ENCODE data around the gene CD70.

DNA sequence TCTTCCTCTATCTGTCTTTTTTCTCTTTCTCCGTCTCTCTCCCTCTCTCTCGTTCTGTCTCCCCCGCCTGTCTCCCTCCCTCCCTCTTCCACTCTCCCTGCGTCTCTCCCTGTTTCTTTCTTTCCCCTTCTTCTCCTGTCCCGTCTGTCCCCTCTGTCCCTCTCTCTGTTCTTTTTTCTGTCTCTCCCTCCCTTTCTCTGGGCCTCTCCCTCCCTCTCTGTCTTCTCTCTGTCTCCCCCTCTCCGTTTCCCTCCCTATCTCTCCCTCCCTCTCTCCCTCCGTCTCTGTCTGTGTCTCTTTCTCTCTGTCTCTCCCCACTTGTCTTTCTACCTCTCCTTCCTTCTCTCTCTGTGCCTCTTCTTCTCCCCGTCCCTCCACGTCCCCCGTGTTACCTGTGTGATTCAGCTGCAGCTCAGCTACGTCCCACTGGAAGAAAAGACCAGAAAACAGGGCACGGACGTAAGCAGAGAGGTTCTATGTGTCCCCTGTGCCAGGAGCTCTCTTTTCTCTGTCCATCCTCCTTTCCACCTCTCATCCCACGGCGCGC lies 1.2 kb downstream of the CD70 start:
- TF ChIP-seq, protein P1, sequence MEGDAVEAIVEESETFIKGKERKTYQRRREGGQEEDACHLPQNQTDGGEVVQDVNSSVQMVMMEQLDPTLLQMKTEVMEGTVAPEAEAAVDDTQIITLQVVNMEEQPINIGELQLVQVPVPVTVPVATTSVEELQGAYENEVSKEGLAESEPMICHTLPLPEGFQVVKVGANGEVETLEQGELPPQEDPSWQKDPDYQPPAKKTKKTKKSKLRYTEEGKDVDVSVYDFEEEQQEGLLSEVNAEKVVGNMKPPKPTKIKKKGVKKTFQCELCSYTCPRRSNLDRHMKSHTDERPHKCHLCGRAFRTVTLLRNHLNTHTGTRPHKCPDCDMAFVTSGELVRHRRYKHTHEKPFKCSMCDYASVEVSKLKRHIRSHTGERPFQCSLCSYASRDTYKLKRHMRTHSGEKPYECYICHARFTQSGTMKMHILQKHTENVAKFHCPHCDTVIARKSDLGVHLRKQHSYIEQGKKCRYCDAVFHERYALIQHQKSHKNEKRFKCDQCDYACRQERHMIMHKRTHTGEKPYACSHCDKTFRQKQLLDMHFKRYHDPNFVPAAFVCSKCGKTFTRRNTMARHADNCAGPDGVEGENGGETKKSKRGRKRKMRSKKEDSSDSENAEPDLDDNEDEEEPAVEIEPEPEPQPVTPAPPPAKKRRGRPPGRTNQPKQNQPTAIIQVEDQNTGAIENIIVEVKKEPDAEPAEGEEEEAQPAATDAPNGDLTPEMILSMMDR (conservative IDR thresholded peaks at IDR 0.05 in 1 of 2, IDR thresholded peaks at IDR 0.05 in 1 of 2; ENCODE audit: low read depth in 1 of 2, low read length in 2 of 2) = no peak
- TF ChIP-seq EZH2 (IDR thresholded peaks at IDR 0.05; ENCODE audit: low read length, missing control alignments) = no peak

Measured in fibroblast of lung (primary cell).